ENCODE data around the gene HBP1. TPM values are rescaled to one million over a fixed set of nuclear protein-coding genes. Genes with fewer than 3 reads are reported as not detected.

The HBP1 gene
- total and polyA plus RNA-seq, 2 of the 8 experiments (the other 6 are each of a cell fraction or from before 2014, with no cell fraction given), result 28.9 to 29.2 TPM

DNA sequence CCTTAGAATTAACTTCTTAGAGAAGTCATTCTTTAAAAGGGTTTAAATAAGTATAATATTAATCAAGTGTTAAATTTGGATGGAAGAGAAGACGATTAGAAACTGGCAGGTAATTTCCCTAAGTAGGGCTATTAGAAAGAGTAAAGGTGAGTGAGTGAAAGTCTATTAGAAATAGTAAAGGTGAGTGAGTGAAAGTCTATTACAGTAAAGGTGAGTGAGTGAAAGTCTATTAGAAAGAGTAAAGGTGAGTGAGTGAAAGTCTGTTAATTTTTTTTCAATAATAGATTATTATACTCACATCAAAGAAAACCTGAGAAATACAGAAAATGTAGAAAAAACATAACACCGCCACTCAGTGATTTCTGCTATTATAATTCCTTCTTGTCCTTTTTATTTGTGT is 10.8 kb upstream of the HBP1 start:
- Histone ChIP-seq H2AFZ (ENCODE audit: low read length) (no peak overlapping the region), H3K56ac (replicated peaks; ENCODE audit: insufficient read length, low read depth, low read length) (no peak overlapping the region), H3K4me1 (replicated peaks in 1 of 4; ENCODE audit: control insufficient read depth in 3 of 4, insufficient read depth in 4 of 4, low read length in 3 of 4) (no peaks in the 10 kb centered on the region), H3K79me1 (ENCODE audit: low read depth, low read length) (no peaks in the 10 kb centered on the region), H4K8ac (ENCODE audit: extremely low read depth, insufficient read depth, low read length) (no peak overlapping the region), H3K23me2 (ENCODE audit: low read depth, low read length) (no peaks in the 10 kb centered on the region; the same call in 1 of the 2 replicates), H3K9ac (replicated peaks in 1 of 4; ENCODE audit: extremely low read depth in 1 of 4, low read depth in 3 of 4, low read length in 3 of 4) (no peak overlapping the region), H2BK12ac (ENCODE audit: low read depth, low read length) (no peak overlapping the region), H2BK5ac (ENCODE audit: low read depth, low read length) (no peak overlapping the region), H2BK120ac (replicated peaks; ENCODE audit: low read depth, low read length) (no peak overlapping the region), H3K14ac (ENCODE audit: insufficient read length) (no peak overlapping the region), H2BK15ac (ENCODE audit: low read length) (no peak overlapping the region), H3K23ac (ENCODE audit: insufficient read length) (no peak overlapping the region), H4K91ac (replicated peaks; ENCODE audit: insufficient read length, low read length) (no peak overlapping the region), H2AK5ac (ENCODE audit: low read depth, low read length) (no peak overlapping the region), H3K79me2 (ENCODE audit: control insufficient read depth in 1 of 2, insufficient read depth in 2 of 2, low read length in 2 of 2) (no peaks in the 10 kb centered on the region), H2BK20ac (ENCODE audit: low read length) (no peak overlapping the region), H3K18ac (ENCODE audit: extremely low read depth, low read length) (no peak overlapping the region), H3K9me3 (ENCODE audit: insufficient read depth in 2 of 2, low read depth in 1 of 2, low read length in 1 of 2) (no peaks in the 10 kb centered on the region), H4K5ac (ENCODE audit: insufficient read length, low read depth, low read length) (no peak overlapping the region), H3K27ac (ENCODE audit: low read depth, low read length) (no peak overlapping the region), H4K20me1 (replicated peaks in 1 of 2; ENCODE audit: control insufficient read depth in 1 of 2, insufficient read depth in 2 of 2, low read length in 2 of 2) (no peaks in the 10 kb centered on the region), H3K36me3 (ENCODE audit: control insufficient read depth in 2 of 4, insufficient read depth in 4 of 4, low read length in 3 of 4) (peaks cover 0 to 3% (median 0%) of the 10 kb centered on the region in 4 experiments; a peak in 1 of 8 replicates), H3K4ac (replicated peaks; ENCODE audit: insufficient read length, low read depth, low read length) (no peak overlapping the region), H3K27me3 (replicated peaks in 1 of 4; ENCODE audit: control insufficient read depth in 3 of 4, extremely low read depth in 1 of 4, insufficient read depth in 3 of 4, low read length in 3 of 4) (no peaks in the 10 kb centered on the region), H3K4me2 (ENCODE audit: insufficient read depth in 1 of 2, low read depth in 2 of 2, low read length in 2 of 2) (no peak overlapping the region), H3K4me3 (ENCODE audit: extremely low read depth in 1 of 4, insufficient read depth in 2 of 4, low read depth in 3 of 4, low read length in 4 of 4) (no peak overlapping the region)
- TF ChIP-seq RAD21 (IDR thresholded peaks at IDR 0.05 in 1 of 2, conservative IDR thresholded peaks at IDR 0.05 in 1 of 2; ENCODE audit: low read depth in 2 of 2, low read length in 2 of 2) (no peak), BACH1 (IDR thresholded peaks at IDR 0.05; ENCODE audit: low read length) (no peak), TEAD4 (IDR thresholded peaks at IDR 0.05; ENCODE audit: low read depth, low read length) (no peak)
- POLR2A ChIA-PET (ENCODE audit: partially characterized antibody), result no interaction called here
- DNase-seq (ENCODE audit: low read depth in 1 of 2, low spot score in 2 of 2) (no peak), FAIRE-seq (no peak)
- CTCF ChIA-PET (ENCODE audit: partially characterized antibody), result no interaction called here
- 89 to 100% methylated on average over 1 to 2 of the region's 2 CpGs for WGBS, 2 experiments (ENCODE audit: extremely low coverage in 1 of 2, insufficient coverage in 1 of 2, insufficient read length in 1 of 2, insufficient replicate concordance in 2 of 2, low coverage in 1 of 2, low lambda C conversion rate in 2 of 2, missing lambda C conversion rate in 1 of 2)

Measured in H1 (cell line).